IPS DF 6.9 (cell line): ENCODE data around the gene SH2D4B.

Source experiments
- DNase-seq: peaks from one replicate; pipeline ENCODE4 v3.0.0-alpha.2; 2013; ENCODE audit warnings: low read depth, low spot score
- H3K27ac ChIP-seq: one replicate; pipeline ENCODE4 v1.5.1; 2013; ENCODE audit warnings: low read length, control low read depth
- H3K27me3 ChIP-seq: 2 replicates; pipeline ENCODE4 v1.6.1; 2013; ENCODE audit warnings: mild to moderate bottlenecking, low read length; ENCODE audit not compliant: control insufficient read depth, insufficient read depth
- H3K36me3 ChIP-seq: 2 replicates; pipeline ENCODE4 v1.6.1; 2013; ENCODE audit warnings: low read length; ENCODE audit not compliant: control insufficient read depth, insufficient read depth
- H3K4me1 ChIP-seq: 2 replicates; pipeline ENCODE4 v1.6.1; 2013; ENCODE audit warnings: low read length; ENCODE audit not compliant: control insufficient read depth, insufficient read depth
- H3K4me3 ChIP-seq: 2 replicates; pipeline ENCODE4 v1.5.1; 2013; ENCODE audit warnings: mild to moderate bottlenecking, low read length
- H3K9me3 ChIP-seq: 2 replicates; pipeline ENCODE4 v1.6.1; 2013; ENCODE audit warnings: low read length, inconsistent platforms; ENCODE audit not compliant: control insufficient read depth, insufficient read depth
- WGBS: extraction: QIAGEN DNeasy Blood & Tissue Kit; methylation state at CpG from one replicate; pipeline ENCODE4 v1.1.7; 2013; ENCODE audit warnings: mixed read lengths, missing lambda C conversion rate; ENCODE audit not compliant: insufficient read length, insufficient coverage; 5-methylcytosine and 5-hydroxymethylcytosine counted together

Gene SH2D4B

DNA sequence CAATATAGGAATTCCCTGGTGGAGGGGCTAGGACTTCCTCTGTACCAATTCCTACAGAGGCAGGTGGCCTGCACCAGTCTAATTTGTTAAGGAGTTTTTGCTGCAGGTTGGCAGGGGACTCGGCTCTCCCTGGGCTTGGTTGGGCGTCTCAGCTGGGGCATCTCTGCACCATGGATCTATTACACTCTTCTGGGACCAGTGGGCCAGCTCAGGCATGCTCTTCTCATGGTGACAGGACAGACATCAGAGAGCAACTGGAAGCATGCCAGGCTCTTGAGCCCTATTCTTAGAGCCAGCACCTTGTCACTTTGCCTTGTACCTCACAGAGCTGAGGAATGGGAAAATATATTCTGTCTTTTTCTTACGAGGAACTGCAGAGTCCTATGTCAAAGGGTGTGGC, 74.6 kb downstream of the SH2D4B start:
- H3K9me3 ChIP-seq, result no peaks in the 10 kb centered on the region
- H3K27ac ChIP-seq, result no peak overlapping the region
- no CpG with 5 or more reads among the region's 3 CpGs for WGBS
- DNase-seq, result no peak
- no peak overlapping the region for H3K4me3 ChIP-seq
- no peaks in the 10 kb centered on the region for H3K27me3 ChIP-seq
- H3K4me1 ChIP-seq, result no peaks in the 10 kb centered on the region
- no peaks in the 10 kb centered on the region for H3K36me3 ChIP-seq

DNA sequence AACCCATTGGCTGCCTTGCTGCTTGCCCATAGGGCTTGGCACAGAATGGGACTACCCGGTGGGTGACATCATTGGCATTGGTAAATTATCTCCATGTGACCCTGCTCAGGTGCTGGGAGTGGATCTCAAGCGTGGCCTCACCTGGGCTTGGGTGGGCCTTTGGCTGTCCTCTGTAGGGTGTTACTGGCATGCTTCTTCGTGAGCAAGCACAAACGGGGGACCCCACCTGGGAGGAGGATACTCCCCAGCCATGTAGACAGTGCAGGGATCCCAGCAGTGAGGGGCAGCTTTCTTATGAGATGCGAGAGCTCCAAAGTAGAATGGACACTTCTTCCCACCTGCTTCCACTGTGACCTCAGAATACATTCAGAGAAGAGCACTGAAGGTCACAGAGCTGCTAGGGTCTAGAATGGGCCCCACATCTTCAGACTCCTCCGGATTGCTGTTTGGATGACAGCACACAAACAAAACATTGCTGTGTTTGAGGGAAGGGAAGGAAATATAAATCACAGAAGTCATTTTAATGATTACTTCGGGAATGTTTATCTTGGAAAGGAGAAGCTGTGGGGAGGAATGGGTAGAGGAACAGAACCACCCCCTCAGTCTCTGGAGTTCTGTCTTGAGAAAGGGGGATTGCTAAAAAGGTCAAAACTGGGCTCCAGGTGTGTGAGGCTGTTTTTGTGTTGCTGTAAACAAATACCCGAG, 75.9 kb downstream of the SH2D4B start:
- Histone ChIP-seq H3K4me3 (no peak overlapping the region), H3K36me3 (no peaks in the 10 kb centered on the region), H3K9me3 (no peaks in the 10 kb centered on the region), H3K27ac (no peak overlapping the region), H3K27me3 (no peaks in the 10 kb centered on the region), H3K4me1 (no peaks in the 10 kb centered on the region)
- WGBS, result no CpG with 5 or more reads among the region's 8 CpGs
- no peak for DNase-seq

DNA sequence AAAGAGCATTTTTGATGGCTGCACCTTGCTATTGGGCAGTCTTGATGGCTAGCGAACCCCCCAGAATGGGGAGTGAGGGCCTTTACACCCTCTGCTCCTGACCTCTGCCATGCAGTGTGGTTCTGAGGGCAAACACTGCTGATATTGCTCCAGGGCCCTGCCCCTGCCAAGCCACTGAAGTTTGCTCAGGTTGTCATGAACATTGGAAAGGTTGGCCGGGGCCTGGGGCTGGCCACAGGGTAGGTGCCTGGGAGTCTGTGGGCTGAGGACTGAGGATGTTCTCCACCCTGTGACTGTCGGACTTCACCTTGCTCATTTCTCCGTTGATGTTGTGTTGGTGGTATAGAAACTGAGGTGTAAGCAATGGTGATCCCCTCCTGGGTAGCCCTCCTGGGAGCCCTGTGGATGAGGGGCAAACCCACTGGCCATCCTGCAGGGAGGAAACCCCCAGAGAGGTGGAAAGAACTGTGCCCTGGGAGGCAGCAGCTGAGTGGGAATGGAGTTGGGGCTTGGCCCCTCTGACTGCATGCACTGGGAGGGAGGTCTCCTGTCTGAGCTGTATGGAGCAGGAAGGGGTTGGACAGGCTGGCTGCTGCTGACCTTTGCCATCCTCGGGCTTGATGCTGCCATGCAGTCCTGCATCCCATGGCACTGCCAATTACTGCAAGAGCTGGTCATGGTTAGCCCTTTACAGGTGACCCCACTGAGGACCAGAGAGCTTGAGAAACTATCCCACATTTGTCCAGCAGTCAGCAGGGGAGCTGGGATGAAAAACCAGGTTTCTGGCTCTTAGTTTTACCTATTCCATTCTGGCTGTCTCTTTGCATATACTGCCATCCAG, 77.1 kb downstream of the SH2D4B start:
- Histone ChIP-seq H3K36me3 (no peaks in the 10 kb centered on the region), H3K4me1 (no peaks in the 10 kb centered on the region), H3K27ac (no peak overlapping the region), H3K27me3 (no peaks in the 10 kb centered on the region), H3K4me3 (no peak overlapping the region), H3K9me3 (no peaks in the 10 kb centered on the region)
- no peak for DNase-seq
- WGBS, result no CpG with 5 or more reads among the region's 5 CpGs

DNA sequence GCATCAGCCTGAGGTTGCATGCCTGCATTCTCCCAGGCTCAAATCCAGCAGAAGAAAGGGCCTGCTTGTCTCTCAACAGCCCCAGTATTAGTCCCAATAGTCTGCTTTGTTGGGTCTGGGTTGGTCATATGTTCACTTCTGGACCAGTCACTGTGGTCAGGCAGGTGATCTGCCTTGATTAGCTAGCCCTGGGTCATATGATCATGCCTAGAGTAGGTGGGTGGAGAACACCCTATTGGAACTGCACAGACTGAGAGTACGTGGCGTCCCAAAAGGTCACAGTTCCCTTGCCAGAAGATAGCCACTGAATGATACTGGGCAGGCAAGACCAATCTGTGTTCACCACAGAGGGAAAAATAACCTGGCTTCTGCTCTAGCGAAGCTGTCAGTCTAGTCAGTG, 80.1 kb downstream of the SH2D4B start:
- H3K27ac ChIP-seq, result no peak overlapping the region
- no peak overlapping the region for H3K4me3 ChIP-seq
- no peaks in the 10 kb centered on the region for H3K36me3 ChIP-seq
- no peaks in the 10 kb centered on the region for H3K9me3 ChIP-seq
- no peak for DNase-seq
- no peaks in the 10 kb centered on the region for H3K4me1 ChIP-seq
- no CpG with 5 or more reads among the region's 3 CpGs for WGBS
- H3K27me3 ChIP-seq, result no peaks in the 10 kb centered on the region

DNA sequence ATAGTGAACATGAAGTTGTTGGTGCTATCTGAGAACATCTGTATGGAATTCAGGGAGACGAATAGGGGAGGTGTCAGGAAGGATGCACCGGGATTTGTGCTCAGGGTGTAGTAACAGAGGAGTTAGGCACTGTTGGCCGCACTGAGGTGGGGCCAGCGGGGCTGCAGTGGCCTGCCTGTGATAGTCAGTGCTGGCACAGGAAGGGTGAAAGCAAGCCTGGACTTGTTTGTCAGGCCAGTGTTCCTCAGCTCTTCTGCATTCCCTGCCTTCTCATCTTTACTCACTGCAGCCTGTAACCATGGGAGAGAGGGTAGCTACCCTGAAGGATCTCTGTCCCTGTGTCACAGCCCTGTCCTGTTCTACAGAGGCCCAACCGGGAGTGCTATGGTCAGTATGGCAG, 81.3 kb downstream of the SH2D4B start:
- Histone ChIP-seq H3K27ac (no peak overlapping the region), H3K27me3 (no peaks in the 10 kb centered on the region), H3K4me1 (no peaks in the 10 kb centered on the region), H3K9me3 (no peaks in the 10 kb centered on the region), H3K4me3 (no peak overlapping the region), H3K36me3 (no peaks in the 10 kb centered on the region)
- no peak for DNase-seq
- WGBS, result no CpG with 5 or more reads among the region's 5 CpGs

DNA sequence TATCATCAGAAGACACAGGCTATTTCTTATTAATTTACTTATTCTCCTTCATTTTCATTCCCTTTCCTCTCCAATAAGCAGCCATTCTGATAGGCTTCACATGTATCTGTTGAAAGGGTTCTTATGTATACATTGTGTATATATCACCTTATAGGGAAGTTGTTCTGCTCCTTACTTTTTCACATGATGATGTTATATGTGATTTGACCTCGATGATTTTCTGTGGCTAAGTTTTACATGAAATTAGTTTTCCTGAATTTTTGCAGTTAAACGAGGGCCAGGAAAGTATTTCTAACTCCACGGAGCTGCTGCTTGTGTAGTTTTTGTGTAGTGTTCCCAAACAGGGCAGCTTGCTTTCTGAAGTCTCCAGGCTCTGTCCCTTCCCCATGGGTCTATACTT, 84.5 kb downstream of the SH2D4B start:
- H3K36me3 ChIP-seq, result no peaks in the 10 kb centered on the region
- DNase-seq, result no peak
- no peak overlapping the region for H3K27ac ChIP-seq
- no peak overlapping the region for H3K4me3 ChIP-seq
- no CpG with 5 or more reads among the region's 3 CpGs for WGBS
- no peaks in the 10 kb centered on the region for H3K27me3 ChIP-seq
- H3K9me3 ChIP-seq, result no peaks in the 10 kb centered on the region
- no peaks in the 10 kb centered on the region for H3K4me1 ChIP-seq

DNA sequence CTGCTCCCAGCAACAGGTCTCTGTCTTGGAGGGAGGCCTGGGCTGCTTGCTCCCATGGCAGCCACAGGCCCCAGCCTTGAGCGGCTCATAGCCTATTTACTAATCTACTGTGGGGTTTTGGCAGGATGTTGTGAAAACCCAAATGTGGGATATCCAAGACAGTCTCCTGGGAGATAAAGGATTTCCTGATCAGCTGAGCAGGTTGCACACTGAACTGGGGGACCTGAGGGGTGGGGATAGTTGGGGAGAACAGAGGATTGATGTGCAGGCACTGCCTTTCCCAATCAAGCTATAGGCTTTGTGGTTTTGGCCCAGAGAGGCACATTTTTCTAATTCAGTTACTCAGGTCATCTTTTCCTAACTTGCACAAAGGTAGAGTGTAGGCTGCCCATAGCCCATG, 92.6 kb downstream of the SH2D4B start:
- no peaks in the 10 kb centered on the region for H3K4me1 ChIP-seq
- no peaks in the 10 kb centered on the region for H3K36me3 ChIP-seq
- no peak for DNase-seq
- no peaks in the 10 kb centered on the region for H3K9me3 ChIP-seq
- no peak overlapping the region for H3K4me3 ChIP-seq
- H3K27ac ChIP-seq, result no peak overlapping the region
- no peaks in the 10 kb centered on the region for H3K27me3 ChIP-seq
- no CpG with 5 or more reads among the region's 1 CpG for WGBS

DNA sequence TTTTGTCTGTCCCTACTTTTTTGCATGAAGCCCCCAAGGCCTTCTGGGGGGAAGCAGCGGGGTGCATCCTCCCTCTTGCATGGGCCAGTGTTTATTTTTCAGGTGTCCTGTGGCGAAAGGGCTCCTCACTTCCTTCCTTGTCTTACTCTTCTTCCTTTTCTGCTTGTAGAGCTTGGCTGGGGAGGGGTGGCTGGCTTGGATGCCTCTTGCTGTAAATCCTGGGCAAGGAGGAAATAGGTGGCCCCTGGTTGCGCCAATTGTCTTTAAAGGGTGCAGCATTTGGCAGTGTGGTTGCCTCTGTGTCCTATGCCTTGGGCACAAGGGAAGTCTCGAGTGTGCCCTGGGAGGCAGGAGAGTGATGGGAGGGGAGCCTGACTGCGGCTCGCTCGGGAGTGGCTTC, 95.0 kb downstream of the SH2D4B start:
- no CpG with 5 or more reads among the region's 7 CpGs for WGBS
- no peaks in the 10 kb centered on the region for H3K4me1 ChIP-seq
- no peaks in the 10 kb centered on the region for H3K9me3 ChIP-seq
- H3K27ac ChIP-seq, result no peak overlapping the region
- no peak for DNase-seq
- H3K36me3 ChIP-seq, result no peaks in the 10 kb centered on the region
- no peak overlapping the region for H3K4me3 ChIP-seq
- H3K27me3 ChIP-seq, result no peaks in the 10 kb centered on the region

DNA sequence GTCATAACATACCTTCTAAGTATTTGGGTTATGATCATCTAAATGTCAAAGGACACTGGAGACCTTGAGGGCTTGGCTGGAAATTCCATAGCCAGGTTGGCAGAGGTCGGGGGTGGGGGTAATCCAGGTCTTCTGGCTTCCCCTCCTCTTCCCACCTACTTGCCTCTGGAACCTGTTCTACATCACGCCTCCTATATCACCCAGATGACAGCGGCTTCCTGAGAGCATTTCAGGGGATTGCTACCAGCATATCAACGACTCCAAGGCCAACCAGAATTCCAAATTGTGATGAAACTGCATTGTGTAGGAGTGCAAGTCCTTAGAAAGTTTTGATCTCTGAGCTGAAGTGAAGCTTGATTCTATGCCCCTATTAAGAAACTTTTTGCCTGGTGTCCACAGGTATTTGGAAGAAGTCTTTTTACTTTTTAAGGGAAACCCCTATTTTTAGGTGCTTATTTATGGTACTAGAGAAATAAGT, 95.7 kb downstream of the SH2D4B start:
- Histone ChIP-seq H3K27ac (no peak overlapping the region), H3K36me3 (no peaks in the 10 kb centered on the region), H3K27me3 (no peaks in the 10 kb centered on the region), H3K4me1 (no peaks in the 10 kb centered on the region), H3K9me3 (no peaks in the 10 kb centered on the region), H3K4me3 (no peak overlapping the region)
- no peak for DNase-seq
- no CpG with 5 or more reads among the region's 4 CpGs for WGBS

DNA sequence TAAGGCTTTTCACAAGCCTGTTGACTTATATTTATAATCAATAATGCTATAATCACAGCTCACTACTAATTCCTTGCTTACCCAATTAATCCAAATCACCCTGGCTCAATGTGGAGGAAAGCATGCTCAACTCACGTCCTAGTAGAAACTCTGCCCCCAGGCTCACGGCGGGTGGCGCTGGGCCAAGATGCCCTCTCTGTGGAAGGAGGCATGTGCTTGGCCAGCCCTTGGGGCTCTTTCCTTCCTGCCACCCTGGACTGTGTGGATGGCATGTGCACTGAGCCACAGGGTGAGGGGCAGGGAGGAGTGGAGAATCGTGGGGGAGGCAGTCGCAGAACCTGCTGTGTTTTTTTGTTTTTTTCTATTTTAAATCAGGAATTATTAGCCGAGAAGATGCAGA, 96.2 kb downstream of the SH2D4B start:
- no CpG with 5 or more reads among the region's 7 CpGs for WGBS
- DNase-seq, result no peak
- H3K27ac ChIP-seq, result no peak overlapping the region
- H3K4me3 ChIP-seq, result no peak overlapping the region
- no peaks in the 10 kb centered on the region for H3K4me1 ChIP-seq
- no peaks in the 10 kb centered on the region for H3K27me3 ChIP-seq
- H3K9me3 ChIP-seq, result no peaks in the 10 kb centered on the region
- no peaks in the 10 kb centered on the region for H3K36me3 ChIP-seq
